Measurements from ENCODE around the gene MAN1C1.
"Not testable (repeated sequence)": the region's sequence is repeated elsewhere in the genome, so short reads cannot be mapped to it uniquely, and the experiment has no call there.

Gene MAN1C1

GRCh38 chr1:25658791-25659431, 42.3 kb downstream of the MAN1C1 start:
- DNase-seq: no peak

GRCh38 chr1:25661043-25661815, 44.6 kb downstream of the MAN1C1 start:
- DNase-seq: no peak

GRCh38 chr1:25662061-25662460, 45.5 kb downstream of the MAN1C1 start:
- DNase-seq: no peak

GRCh38 chr1:25662959-25663358, 46.4 kb downstream of the MAN1C1 start:
- not testable (repeated sequence) for DNase-seq

- no peak for DNase-seq
Measured at GRCh38 chr1:25664357-25665199, 48.0 kb downstream of the MAN1C1 start.

- DNase-seq: no peak
Measured at GRCh38 chr1:25666460-25666859, 49.9 kb downstream of the MAN1C1 start.

- no peak for DNase-seq
Measured at GRCh38 chr1:25668931-25669573, 52.5 kb downstream of the MAN1C1 start.

GRCh38 chr1:25669781-25670567, 53.4 kb downstream of the MAN1C1 start:
- no peak for DNase-seq

- no peak for DNase-seq
Measured at GRCh38 chr1:25671929-25672328, 55.3 kb downstream of the MAN1C1 start.

GRCh38 chr1:25672763-25673409, 56.3 kb downstream of the MAN1C1 start:
- peak; percentile 22 for DNase-seq

GRCh38 chr1:25673456-25673855, 56.9 kb downstream of the MAN1C1 start:
- no peak for DNase-seq

- DNase-seq: no peak
Measured at GRCh38 chr1:25673962-25674806, 57.6 kb downstream of the MAN1C1 start.

GRCh38 chr1:25674807-25675084, 58.2 kb downstream of the MAN1C1 start:
- DNase-seq: no peak

- no peak for DNase-seq
Measured at GRCh38 chr1:25675729-25676476, 59.3 kb downstream of the MAN1C1 start.

- DNase-seq: no peak
Measured at GRCh38 chr1:25676488-25676887, 59.9 kb downstream of the MAN1C1 start.

GRCh38 chr1:25677193-25677773, 60.7 kb downstream of the MAN1C1 start:
- no peak for DNase-seq

GRCh38 chr1:25679171-25679570, 62.6 kb downstream of the MAN1C1 start:
- no peak for DNase-seq

GRCh38 chr1:25680701-25681100, 64.1 kb downstream of the MAN1C1 start:
- no peak for DNase-seq

- no peak for DNase-seq
Measured at GRCh38 chr1:25682059-25682601, 65.5 kb downstream of the MAN1C1 start.

GRCh38 chr1:25683177-25683576, 66.6 kb downstream of the MAN1C1 start:
- no peak for DNase-seq

Data from fibroblast of skin of right quadriceps (primary cell).